ENCODE results near the gene EPC2. TPM values are rescaled to one million over a fixed set of nuclear protein-coding genes. Genes with fewer than 3 reads are reported as not detected.

EPC2 gene
- polyA plus RNA-seq, 1 of the 3 experiments (the other 2 are of a cell fraction), result 8.8 TPM

GRCh38 chr2:148634749-148635148 is 9.8 kb upstream of the EPC2 start:
- no peaks in the 10 kb centered on the region for H3K4me1 ChIP-seq (ENCODE audit: control insufficient read depth in 1 of 2, insufficient read depth in 2 of 2, low read depth in 1 of 2, low read length in 1 of 2)
- no peaks in the 10 kb centered on the region for H3K9me3 ChIP-seq
- H3K36me3 ChIP-seq (replicated peaks in 1 of 2; ENCODE audit: control insufficient read depth in 1 of 2, insufficient read depth in 2 of 2, low read length in 1 of 2), result no peaks in the 10 kb centered on the region
- WGBS (ENCODE audit: low lambda C conversion rate), result 68% methylated on average over 2 of the region's 2 CpGs
- H2AFZ ChIP-seq (ENCODE audit: low read depth), result no peak overlapping the region
- no peaks in the 10 kb centered on the region for H3K79me2 ChIP-seq (ENCODE audit: insufficient read depth)
- H4K20me1 ChIP-seq (ENCODE audit: insufficient read depth), result no peaks in the 10 kb centered on the region
- no peaks in the 10 kb centered on the region for H3K9me2 ChIP-seq
- H3F3A ChIP-seq (replicated peaks; ENCODE audit: insufficient read depth), result no peaks in the 10 kb centered on the region
- POLR2A ChIA-PET, result no interaction called here
- TF ChIP-seq FOXM1 (IDR thresholded peaks at IDR 0.05; ENCODE audit: low read depth) (no peak), YY1 (IDR thresholded peaks at IDR 0.05; ENCODE audit: low read depth) (no peak), RFX5 (IDR thresholded peaks at IDR 0.05; ENCODE audit: low read length) (no peak), GABPA (IDR thresholded peaks at IDR 0.05; ENCODE audit: low read depth) (no peak), TEAD4 (IDR thresholded peaks at IDR 0.05; ENCODE audit: borderline replicate concordance, insufficient read depth) (no peak), RXRA (IDR thresholded peaks at IDR 0.05; ENCODE audit: borderline replicate concordance, low read depth) (no peak), CHD2 (IDR thresholded peaks at IDR 0.05; ENCODE audit: low read length, partially characterized antibody) (no peak), ELF1 (IDR thresholded peaks at IDR 0.05) (no peak), ZBTB33 (IDR thresholded peaks at IDR 0.05; ENCODE audit: borderline replicate concordance, low read depth) (no peak), SIN3A (IDR thresholded peaks at IDR 0.05; ENCODE audit: borderline replicate concordance, low read depth, low read length) (no peak), NFIC (IDR thresholded peaks at IDR 0.05; ENCODE audit: borderline replicate concordance) (no peak), SMC3 (IDR thresholded peaks at IDR 0.05; ENCODE audit: low read depth, low read length) (no peak), RAD21 (IDR thresholded peaks at IDR 0.05; ENCODE audit: low read length) (no peak), EP300 (IDR thresholded peaks at IDR 0.05; ENCODE audit: borderline replicate concordance in 1 of 2, low read depth in 1 of 2, low read length in 1 of 2) (no peak), POLR2AphosphoS5 (IDR thresholded peaks at IDR 0.05; ENCODE audit: low read depth, low read length) (no peak), FOXJ3 (CRISPR knock-in tag; IDR thresholded peaks at IDR 0.05) (no peak), PBX3 (IDR thresholded peaks at IDR 0.05) (no peak)
- no peak overlapping the region for H3K4me3 ChIP-seq (ENCODE audit: low read depth in 2 of 2, low read length in 1 of 2)
- no peak overlapping the region for H3K4me2 ChIP-seq
- CTCF ChIA-PET, result interaction anchor here (0.7 kb wide), 1 partner anchor 126 kb away, joined by 3 read pairs; no protein-coding TSS in a partner anchor
- no peak overlapping the region for H3K9ac ChIP-seq
- H3K27me3 ChIP-seq (ENCODE audit: insufficient read depth), result no peaks in the 10 kb centered on the region; the same call in 1 of the 2 replicates
- DNase-seq, result no peak
- H3K27ac ChIP-seq (ENCODE audit: low read depth in 2 of 2, low read length in 1 of 2), result no peak overlapping the region

DNA sequence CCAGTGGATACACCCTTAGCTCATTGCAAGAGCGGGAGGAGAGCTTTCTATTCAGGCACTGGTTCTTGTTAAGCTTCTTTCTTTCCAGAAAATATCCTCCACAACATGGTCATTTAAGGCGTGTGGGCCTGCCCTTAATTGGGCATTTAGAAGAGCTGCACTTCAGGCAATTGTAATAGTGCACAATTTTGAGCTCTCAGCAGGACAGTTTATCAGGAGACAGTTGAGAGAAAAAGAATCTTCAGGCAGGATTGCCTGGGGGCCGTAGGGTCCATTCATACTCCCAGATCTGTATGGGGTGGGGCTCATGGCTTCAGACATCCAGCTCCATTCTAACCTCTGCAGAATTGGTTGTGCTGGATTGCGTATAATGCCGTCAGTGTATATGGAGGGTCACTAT is 6.0 kb upstream of the EPC2 start:
- no peak for DNase-seq
- no peak overlapping the region for H3K27ac ChIP-seq (ENCODE audit: low read depth in 2 of 2, low read length in 1 of 2)
- POLR2A ChIA-PET, result no interaction called here
- no peaks in the 10 kb centered on the region for H3K79me2 ChIP-seq (ENCODE audit: insufficient read depth)
- CTCF ChIA-PET, result no interaction called here
- H3K9me3 ChIP-seq, result no peaks in the 10 kb centered on the region
- H3K4me2 ChIP-seq, result no peak overlapping the region
- no peaks in the 10 kb centered on the region; a peak in 1 of 4 replicates for H3K4me1 ChIP-seq (ENCODE audit: control insufficient read depth in 1 of 2, insufficient read depth in 2 of 2, low read depth in 1 of 2, low read length in 1 of 2)
- H3K36me3 ChIP-seq (replicated peaks in 1 of 2; ENCODE audit: control insufficient read depth in 1 of 2, insufficient read depth in 2 of 2, low read length in 1 of 2), result no peaks in the 10 kb centered on the region
- no peak overlapping the region for H3K4me3 ChIP-seq (ENCODE audit: low read depth in 2 of 2, low read length in 1 of 2)
- no peak overlapping the region for H3K9ac ChIP-seq
- no peaks in the 10 kb centered on the region for H3F3A ChIP-seq (replicated peaks; ENCODE audit: insufficient read depth)
- no peaks in the 10 kb centered on the region; the same call in 1 of the 2 replicates for H3K27me3 ChIP-seq (ENCODE audit: insufficient read depth)
- H2AFZ ChIP-seq (ENCODE audit: low read depth), result no peak overlapping the region
- no peak for TF ChIP-seq POLR2AphosphoS5 (IDR thresholded peaks at IDR 0.05; ENCODE audit: low read depth, low read length)
- TF ChIP-seq GATA2 (CRISPR knock-in tag; IDR thresholded peaks at IDR 0.05), result no peak
- TF ChIP-seq RAD21 (IDR thresholded peaks at IDR 0.05; ENCODE audit: low read length), result no peak
- no peak for TF ChIP-seq YY1 (IDR thresholded peaks at IDR 0.05; ENCODE audit: low read depth)
- no peak for TF ChIP-seq RFX5 (IDR thresholded peaks at IDR 0.05; ENCODE audit: low read length)
- no peak for TF ChIP-seq MXI1 (IDR thresholded peaks at IDR 0.05; ENCODE audit: low read depth, low read length)
- H3K9me2 ChIP-seq, result no peaks in the 10 kb centered on the region
- 72% methylated on average over 5 of the region's 5 CpGs for WGBS (ENCODE audit: low lambda C conversion rate)
- no peaks in the 10 kb centered on the region for H4K20me1 ChIP-seq (ENCODE audit: insufficient read depth)
